T-helper 2 cell treated with Interferon-gamma antibody and Interleukin-4, amounts not matched to agents 5 μg/mL and 100 μg/mL, for 36 hours (primary cell): ENCODE data around the gene DCLRE1B.

Source experiments
- DNase-seq: peaks from one replicate; pipeline ENCODE4 v3.0.0; 2021; ENCODE audit warnings: low spot score
- H3K27ac Mint-ChIP-seq: one replicate; pipeline ENCODE4 v1.8.0; 2021; ENCODE audit warnings: mild to moderate bottlenecking, mixed read lengths
- H3K27me3 Mint-ChIP-seq: one replicate; pipeline ENCODE4 v1.8.0; 2021; ENCODE audit warnings: low read depth, mixed read lengths
- H3K36me3 Mint-ChIP-seq: one replicate; pipeline ENCODE4 v1.8.0; 2021; ENCODE audit warnings: low read depth, mixed read lengths
- H3K4me1 Mint-ChIP-seq: one replicate; pipeline ENCODE4 v1.8.0; 2021; ENCODE audit warnings: low read depth, mixed read lengths
- H3K4me3 Mint-ChIP-seq: one replicate; pipeline ENCODE4 v1.8.0; 2022; ENCODE audit warnings: mild to moderate bottlenecking, moderate library complexity, mixed read lengths
- H3K9me3 Mint-ChIP-seq: one replicate; pipeline ENCODE4 v1.8.0; 2021; ENCODE audit warnings: mixed read lengths

Gene DCLRE1B

GRCh38 chr1:113904674-113905434, at the start of gene DCLRE1B, which contains the start of gene AP4B1:
DCLRE1B (plus strand) TSS chr1:113905326; CDS start chr1:113905587, 261 bp downstream.
AP4B1 (minus strand) TSS chr1:113904799; CDS start chr1:113904717, 82 bp downstream.
- peaks cover 49% of the 10 kb centered on the region for H3K36me3 Mint-ChIP-seq
- DNase-seq, result peak; percentile 99
- peak within 1 kb of the TSS; percentile 93 for H3K4me3 Mint-ChIP-seq
- peaks cover 47% of the 10 kb centered on the region for H3K4me1 Mint-ChIP-seq
- no peaks in the 10 kb centered on the region for H3K27me3 Mint-ChIP-seq
- H3K27ac Mint-ChIP-seq, result peak within 1 kb of the TSS; percentile 99
- H3K9me3 Mint-ChIP-seq, result no peaks in the 10 kb centered on the region

GRCh38 chr1:113855630-113856400, 49.3 kb upstream of the DCLRE1B start:
- Mint-ChIP-seq H3K36me3 (peaks cover 55% of the 10 kb centered on the region), H3K4me1 (peaks cover 31% of the 10 kb centered on the region), H3K27ac (no peak overlapping the region), H3K4me3 (no peak overlapping the region), H3K9me3 (no peaks in the 10 kb centered on the region), H3K27me3 (no peaks in the 10 kb centered on the region)
- no peak for DNase-seq

- Mint-ChIP-seq H3K36me3 (peaks cover 53% of the 10 kb centered on the region), H3K27me3 (no peaks in the 10 kb centered on the region), H3K27ac (no peak overlapping the region), H3K9me3 (no peaks in the 10 kb centered on the region), H3K4me3 (no peak overlapping the region), H3K4me1 (peaks cover 33% of the 10 kb centered on the region)
- DNase-seq, result no peak
Observed at GRCh38 chr1:113856401-113856790, 48.7 kb upstream of the DCLRE1B start.

GRCh38 chr1:113857776-113858175, 47.4 kb upstream of the DCLRE1B start:
- H3K4me1 Mint-ChIP-seq, result peaks cover 42% of the 10 kb centered on the region
- peaks cover 50% of the 10 kb centered on the region for H3K36me3 Mint-ChIP-seq
- H3K27me3 Mint-ChIP-seq, result no peaks in the 10 kb centered on the region
- H3K27ac Mint-ChIP-seq, result no peak overlapping the region
- H3K9me3 Mint-ChIP-seq, result no peaks in the 10 kb centered on the region
- DNase-seq, result no peak
- no peak overlapping the region for H3K4me3 Mint-ChIP-seq

- Mint-ChIP-seq H3K4me1 (peaks cover 47% of the 10 kb centered on the region), H3K36me3 (peaks cover 54% of the 10 kb centered on the region), H3K4me3 (no peak overlapping the region), H3K9me3 (no peaks in the 10 kb centered on the region), H3K27ac (no peak overlapping the region), H3K27me3 (no peaks in the 10 kb centered on the region)
- no peak for DNase-seq
Observed at GRCh38 chr1:113858418-113858817, 46.7 kb upstream of the DCLRE1B start.

- peaks cover 57% of the 10 kb centered on the region for H3K36me3 Mint-ChIP-seq
- no peak overlapping the region for H3K4me3 Mint-ChIP-seq
- DNase-seq, result no peak
- H3K4me1 Mint-ChIP-seq, result peaks cover 48% of the 10 kb centered on the region
- no peaks in the 10 kb centered on the region for H3K27me3 Mint-ChIP-seq
- no peaks in the 10 kb centered on the region for H3K9me3 Mint-ChIP-seq
- H3K27ac Mint-ChIP-seq, result no peak overlapping the region
Observed at GRCh38 chr1:113858982-113859381, 46.1 kb upstream of the DCLRE1B start.

- Mint-ChIP-seq H3K27me3 (no peaks in the 10 kb centered on the region), H3K36me3 (peaks cover 56% of the 10 kb centered on the region), H3K4me3 (peak overlapping the region; percentile 38), H3K27ac (peak overlapping the region; percentile 70), H3K4me1 (peaks cover 43% of the 10 kb centered on the region), H3K9me3 (no peaks in the 10 kb centered on the region)
- no peak for DNase-seq
Observed at GRCh38 chr1:113859478-113860175, 45.5 kb upstream of the DCLRE1B start.

- DNase-seq, result no peak
- peaks cover 45% of the 10 kb centered on the region for H3K4me1 Mint-ChIP-seq
Observed at GRCh38 chr1:113860891-113861290, 44.2 kb upstream of the DCLRE1B start.

GRCh38 chr1:113861641-113862040, 43.5 kb upstream of the DCLRE1B start:
- no peak for DNase-seq
- H3K4me3 Mint-ChIP-seq, result no peak overlapping the region
- no peaks in the 10 kb centered on the region for H3K9me3 Mint-ChIP-seq
- no peak overlapping the region for H3K27ac Mint-ChIP-seq
- H3K27me3 Mint-ChIP-seq, result no peaks in the 10 kb centered on the region
- peaks cover 55% of the 10 kb centered on the region for H3K36me3 Mint-ChIP-seq
- H3K4me1 Mint-ChIP-seq, result peaks cover 46% of the 10 kb centered on the region

More at GRCh38 chr1:113860891-113861290, 44.2 kb upstream of the DCLRE1B start:
- H3K9me3 Mint-ChIP-seq, result no peaks in the 10 kb centered on the region
- no peaks in the 10 kb centered on the region for H3K27me3 Mint-ChIP-seq
- H3K4me3 Mint-ChIP-seq, result peak overlapping the region; percentile 7
- H3K27ac Mint-ChIP-seq, result peak overlapping the region; percentile 49
- H3K36me3 Mint-ChIP-seq, result peaks cover 58% of the 10 kb centered on the region

- peak overlapping the region; percentile 70 for H3K27ac Mint-ChIP-seq
- H3K27me3 Mint-ChIP-seq, result no peaks in the 10 kb centered on the region
- H3K4me1 Mint-ChIP-seq, result peaks cover 59% of the 10 kb centered on the region
- peak; percentile 52 for DNase-seq
- H3K36me3 Mint-ChIP-seq, result peaks cover 45% of the 10 kb centered on the region
- no peaks in the 10 kb centered on the region for H3K9me3 Mint-ChIP-seq
- peak overlapping the region; percentile 91 for H3K4me3 Mint-ChIP-seq
Observed at GRCh38 chr1:113868387-113869083, 36.6 kb upstream of the DCLRE1B start.

- Mint-ChIP-seq H3K36me3 (peaks cover 26% of the 10 kb centered on the region), H3K4me1 (peaks cover 70% of the 10 kb centered on the region), H3K4me3 (peak overlapping the region; percentile 91), H3K27me3 (no peaks in the 10 kb centered on the region), H3K9me3 (no peaks in the 10 kb centered on the region), H3K27ac (peak overlapping the region; percentile 98)
- no peak for DNase-seq
Observed at GRCh38 chr1:113870778-113871177, 34.3 kb upstream of the DCLRE1B start.

GRCh38 chr1:113871597-113872113, 33.5 kb upstream of the DCLRE1B start, which contains the start of gene PTPN22:
PTPN22 (minus strand) TSS chr1:113871712.
- peak within 1 kb of the TSS; percentile 98 for H3K27ac Mint-ChIP-seq
- H3K36me3 Mint-ChIP-seq, result peaks cover 21% of the 10 kb centered on the region
- DNase-seq, result peak; percentile 84
- H3K27me3 Mint-ChIP-seq, result no peaks in the 10 kb centered on the region
- peaks cover 73% of the 10 kb centered on the region for H3K4me1 Mint-ChIP-seq
- no peaks in the 10 kb centered on the region for H3K9me3 Mint-ChIP-seq
- peak within 1 kb of the TSS; percentile 91 for H3K4me3 Mint-ChIP-seq
